ENCODE results near the gene PSMB7.

PSMB7 gene

GRCh38 chr9:124355039-124355940 is 60.0 kb downstream of the PSMB7 start:
- no peak for DNase-seq

- no peak for DNase-seq
Observed at GRCh38 chr9:124354346-124355038, 60.8 kb downstream of the PSMB7 start.

- DNase-seq: no peak
Observed at GRCh38 chr9:124353811-124354274, 61.4 kb downstream of the PSMB7 start.

- no peak for DNase-seq
Observed at GRCh38 chr9:124353166-124353768, 62.0 kb downstream of the PSMB7 start.

GRCh38 chr9:124352616-124353015 is 62.6 kb downstream of the PSMB7 start:
- no peak for DNase-seq

GRCh38 chr9:124351672-124352468 is 63.4 kb downstream of the PSMB7 start:
- no peak for DNase-seq

- no peak for DNase-seq
Observed at GRCh38 chr9:124350494-124351263, 64.6 kb downstream of the PSMB7 start.

GRCh38 chr9:124349675-124350493 is 65.4 kb downstream of the PSMB7 start:
- no peak for DNase-seq

GRCh38 chr9:124349267-124349666 is 66.0 kb downstream of the PSMB7 start:
- DNase-seq: no peak

- DNase-seq: no peak
Observed at GRCh38 chr9:124348831-124349230, 66.4 kb downstream of the PSMB7 start.

GRCh38 chr9:124348363-124348762 is 66.9 kb downstream of the PSMB7 start:
- DNase-seq: no peak

GRCh38 chr9:124347968-124348358 is 67.3 kb downstream of the PSMB7 start:
- DNase-seq: no peak

GRCh38 chr9:124347206-124347967 is 67.9 kb downstream of the PSMB7 start:
- no peak for DNase-seq

- DNase-seq: no peak
Observed at GRCh38 chr9:124346347-124347163, 68.7 kb downstream of the PSMB7 start.

GRCh38 chr9:124345751-124346281 is 69.4 kb downstream of the PSMB7 start:
- no peak for DNase-seq

GRCh38 chr9:124345063-124345462 is 70.2 kb downstream of the PSMB7 start:
- DNase-seq: no peak

- no peak for DNase-seq
Observed at GRCh38 chr9:124344291-124345050, 70.8 kb downstream of the PSMB7 start.
